Activated CD4-positive, alpha-beta T cell treated with anti-CD3 and anti-CD28 coated beads, Interleukin-2, amount 50 U/mL, for 48 hours (primary cell): Measurements from ENCODE around the gene PHOSPHO1.

Experiments used
- DNase-seq, 2 experiments: peaks; one replicate each; pipeline ENCODE4 v3.0.0-alpha.2; 2020

The PHOSPHO1 gene

GRCh38 chr17:49242813-49243212, 12.2 kb upstream of the PHOSPHO1 start:
- DNase-seq: no peak

- no peak for DNase-seq
These were observed 11.3 kb upstream of the PHOSPHO1 start for GRCh38 chr17:49241692-49242397.

GRCh38 chr17:49241040-49241439, 10.5 kb upstream of the PHOSPHO1 start:
- no peak for DNase-seq

- no peak for DNase-seq
These were observed 10.0 kb upstream of the PHOSPHO1 start for GRCh38 chr17:49240619-49241018.

- no peak for DNase-seq
These were observed 9.4 kb upstream of the PHOSPHO1 start for GRCh38 chr17:49239963-49240362.

- DNase-seq: no peak
These were observed 5.3 kb upstream of the PHOSPHO1 start for GRCh38 chr17:49235896-49236295.

- DNase-seq: no peak
These were observed 4.0 kb upstream of the PHOSPHO1 start for GRCh38 chr17:49234509-49235080.

- no peak for DNase-seq
These were observed 942 bp upstream of the PHOSPHO1 start for GRCh38 chr17:49231563-49231894.

GRCh38 chr17:49229805-49230600, 584 bp downstream of the PHOSPHO1 start:
- no peak for DNase-seq

GRCh38 chr17:49229076-49229804, 1.3 kb downstream of the PHOSPHO1 start:
- no peak for DNase-seq

GRCh38 chr17:49227436-49228261, 2.9 kb downstream of the PHOSPHO1 start:
- peak; percentile 84 to 87 for DNase-seq

GRCh38 chr17:49226771-49227435, 3.7 kb downstream of the PHOSPHO1 start:
- no peak for DNase-seq

- DNase-seq: no peak
These were observed 4.9 kb downstream of the PHOSPHO1 start for GRCh38 chr17:49225554-49226236.

GRCh38 chr17:49224997-49225337, 5.6 kb downstream of the PHOSPHO1 start:
- DNase-seq: no peak

GRCh38 chr17:49224198-49224996, 6.2 kb downstream of the PHOSPHO1 start:
- DNase-seq: peak; percentile 38 to 54

- peak; percentile 81 to 85 for DNase-seq
These were observed 6.9 kb downstream of the PHOSPHO1 start for GRCh38 chr17:49223517-49224197.

- no peak for DNase-seq
These were observed 7.4 kb downstream of the PHOSPHO1 start for GRCh38 chr17:49223168-49223516.

GRCh38 chr17:49219987-49220386, 10.6 kb downstream of the PHOSPHO1 start:
- no peak for DNase-seq

GRCh38 chr17:49218941-49219913, 11.4 kb downstream of the PHOSPHO1 start:
- no peak for DNase-seq
